Type B pancreatic cell (in vitro differentiated cells): Measurements from ENCODE around the gene CDHR3. TPM values are rescaled to one million over a fixed set of nuclear protein-coding genes. Genes with fewer than 3 reads are reported as not detected.

Source experiments
- DNase-seq: peaks from one replicate; pipeline ENCODE4 v3.0.0; 2021; ENCODE audit warnings: mixed read lengths; ENCODE audit not compliant: unreplicated experiment; ENCODE audit errors: extremely low spot score
- H3K27ac Mint-ChIP-seq: 2 replicates; pipeline ENCODE4 v1.8.0; 2021; ENCODE audit warnings: mild to moderate bottlenecking, mixed read lengths
- H3K27me3 Mint-ChIP-seq: 2 replicates; pipeline ENCODE4 v1.8.0; 2021; ENCODE audit warnings: mixed read lengths
- H3K36me3 Mint-ChIP-seq: 2 replicates; pipeline ENCODE4 v1.8.0; 2021; ENCODE audit warnings: mixed read lengths
- H3K4me1 Mint-ChIP-seq: one replicate; pipeline ENCODE4 v1.8.0; 2021; ENCODE audit warnings: mixed read lengths; ENCODE audit not compliant: unreplicated experiment
- H3K4me3 Mint-ChIP-seq: 2 replicates; pipeline ENCODE4 v1.8.0; 2021; ENCODE audit warnings: mild to moderate bottlenecking, mixed read lengths
- H3K9me3 Mint-ChIP-seq: 2 replicates; pipeline ENCODE4 v1.8.0; 2021; ENCODE audit warnings: mixed read lengths
- CTCF ChIP-seq: fragments of 200-600 bp; sonication (generic); conservative IDR thresholded peaks from 2 replicates; pipeline ENCODE4 v1.5.0; 2021; ENCODE audit warnings: antibody characterized with exemption, mild to moderate bottlenecking
- total RNA-seq: library from RNA; stranded (reverse); gene quantifications from 2 replicates; pipeline ENCODE4 v1.2.1, GENCODE V29; 2021; ENCODE audit warnings: low replicate concordance

The CDHR3 gene
- total RNA-seq, 1 donor from 2014 or later: 5.6 TPM

GRCh38 chr7:106064316-106064715, 101.3 kb downstream of the CDHR3 start:
- Mint-ChIP-seq H3K4me1 (peaks cover 37% of the 10 kb centered on the region), H3K4me3 (no peak overlapping the region), H3K27me3 (peaks cover 3% of the 10 kb centered on the region), H3K27ac (peak overlapping the region; percentile 79), H3K9me3 (no peaks in the 10 kb centered on the region), H3K36me3 (peaks cover 3% of the 10 kb centered on the region)
- TF ChIP-seq CTCF: no peak
- DNase-seq: no peak

- peaks cover 42% of the 10 kb centered on the region for H3K4me1 Mint-ChIP-seq
- peak overlapping the region; percentile 31 for H3K4me3 Mint-ChIP-seq
- TF ChIP-seq CTCF: no peak
- peaks cover 3% of the 10 kb centered on the region for H3K36me3 Mint-ChIP-seq
- H3K27ac Mint-ChIP-seq: peak overlapping the region; percentile 79
- H3K27me3 Mint-ChIP-seq: peaks cover 3% of the 10 kb centered on the region
- no peaks in the 10 kb centered on the region for H3K9me3 Mint-ChIP-seq
- DNase-seq: no peak
These were observed 101.9 kb downstream of the CDHR3 start for GRCh38 chr7:106064771-106065574.

GRCh38 chr7:106065575-106066500, 102.8 kb downstream of the CDHR3 start:
- H3K9me3 Mint-ChIP-seq: no peaks in the 10 kb centered on the region
- peak overlapping the region; percentile 19 for H3K4me3 Mint-ChIP-seq
- H3K4me1 Mint-ChIP-seq: peaks cover 46% of the 10 kb centered on the region
- H3K27me3 Mint-ChIP-seq: peaks cover 3% of the 10 kb centered on the region
- peak overlapping the region; percentile 79 for H3K27ac Mint-ChIP-seq
- no peak for DNase-seq
- TF ChIP-seq CTCF: no peak
- H3K36me3 Mint-ChIP-seq: peaks cover 3% of the 10 kb centered on the region

- H3K9me3 Mint-ChIP-seq: no peaks in the 10 kb centered on the region
- TF ChIP-seq CTCF: no peak
- H3K27ac Mint-ChIP-seq: no peak overlapping the region
- no peak overlapping the region for H3K4me3 Mint-ChIP-seq
- peaks cover 3% of the 10 kb centered on the region for H3K27me3 Mint-ChIP-seq
- H3K4me1 Mint-ChIP-seq: peaks cover 57% of the 10 kb centered on the region
- no peak for DNase-seq
- H3K36me3 Mint-ChIP-seq: peaks cover 3% of the 10 kb centered on the region
These were observed 104.6 kb downstream of the CDHR3 start for GRCh38 chr7:106067678-106068077.

GRCh38 chr7:106068538-106068961, 105.5 kb downstream of the CDHR3 start:
- Mint-ChIP-seq H3K4me1 (peaks cover 50% of the 10 kb centered on the region), H3K27ac (peak overlapping the region; percentile 75), H3K4me3 (no peak overlapping the region), H3K36me3 (no peaks in the 10 kb centered on the region), H3K27me3 (peaks cover 3% of the 10 kb centered on the region), H3K9me3 (no peaks in the 10 kb centered on the region)
- DNase-seq: no peak
- TF ChIP-seq CTCF: no peak
